IPS DF 4.7 (cell line): ENCODE measurements around the gene C20orf204.

Source experiments
- DNase-seq: peaks from one replicate; pipeline ENCODE4 v3.0.0-alpha.2; 2013; ENCODE audit warnings: low spot score; ENCODE audit errors: extremely low read depth

C20orf204 gene

DNA sequence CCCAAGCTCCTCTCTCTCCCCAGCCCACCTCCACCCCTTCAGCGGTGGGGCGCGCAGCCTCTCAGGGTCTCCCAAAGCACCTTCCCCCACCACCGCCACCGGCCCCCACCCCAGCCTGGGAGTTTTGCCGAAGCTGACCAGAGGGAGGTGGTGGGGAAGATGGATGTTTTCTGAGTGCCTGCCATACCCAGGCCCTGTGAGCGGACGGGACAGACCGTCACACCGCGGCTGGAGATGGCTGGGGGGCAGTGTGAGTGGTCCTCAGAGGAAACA lies 5.7 kb downstream of the C20orf204 start:
- DNase-seq: no peak

- DNase-seq: no peak
Observed at GRCh38 chr20:64042054-64042781, 6.2 kb downstream of the C20orf204 start.

DNA sequence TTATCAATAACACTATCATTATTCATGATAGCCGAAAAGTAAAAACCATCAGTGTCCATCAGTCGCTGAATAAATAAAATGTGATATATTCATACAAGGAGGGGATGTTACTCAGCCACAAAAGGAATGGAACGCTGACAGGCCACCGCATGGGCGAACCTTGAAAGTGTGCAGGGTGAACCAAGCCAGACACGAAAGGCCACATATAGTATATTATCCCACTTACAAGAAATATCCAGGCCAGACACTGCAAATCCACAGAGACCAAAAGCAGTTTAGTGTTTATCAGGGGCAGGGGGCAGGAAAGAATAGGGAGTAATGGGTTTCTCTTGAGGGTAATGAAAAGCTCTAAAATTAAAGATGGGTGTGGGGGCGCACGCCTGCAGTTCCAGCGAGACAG lies 7.8 kb downstream of the C20orf204 start:
- DNase-seq: no peak

- DNase-seq: no peak
Observed at GRCh38 chr20:64044484-64045247, 8.7 kb downstream of the C20orf204 start.

DNA sequence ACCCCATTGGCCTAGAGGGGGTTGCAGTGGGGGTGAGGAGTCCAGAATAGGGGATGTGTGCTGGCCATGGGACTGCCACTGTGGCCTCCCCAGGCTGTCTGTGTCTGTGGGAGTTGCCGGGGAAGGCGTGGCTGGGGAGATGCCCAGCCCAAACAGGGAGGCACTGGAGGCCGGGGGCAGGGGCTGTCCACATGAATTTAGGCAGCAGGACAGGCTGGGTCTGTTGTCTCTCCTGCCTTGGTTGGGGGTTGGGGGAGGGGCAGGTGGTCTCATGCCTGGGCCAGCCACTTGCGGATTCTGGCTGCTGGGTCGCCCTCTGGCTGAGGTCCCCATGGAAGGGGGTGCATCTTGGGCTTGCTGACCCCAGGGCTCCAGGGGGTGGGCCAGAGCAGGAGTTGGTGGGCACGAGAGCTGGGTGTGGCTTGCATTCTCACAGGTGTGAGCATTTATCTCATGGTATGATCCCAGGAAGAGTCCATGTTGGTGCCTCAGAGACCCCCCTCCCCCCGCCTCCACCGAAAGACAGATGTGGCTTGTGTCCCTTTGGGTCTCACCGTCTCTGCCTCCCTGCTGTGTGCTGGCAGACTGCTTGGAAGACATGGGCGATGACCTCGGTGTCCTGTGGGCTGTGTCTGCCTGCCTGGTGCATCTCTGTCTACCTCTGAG lies 9.5 kb downstream of the C20orf204 start:
- DNase-seq: no peak

DNA sequence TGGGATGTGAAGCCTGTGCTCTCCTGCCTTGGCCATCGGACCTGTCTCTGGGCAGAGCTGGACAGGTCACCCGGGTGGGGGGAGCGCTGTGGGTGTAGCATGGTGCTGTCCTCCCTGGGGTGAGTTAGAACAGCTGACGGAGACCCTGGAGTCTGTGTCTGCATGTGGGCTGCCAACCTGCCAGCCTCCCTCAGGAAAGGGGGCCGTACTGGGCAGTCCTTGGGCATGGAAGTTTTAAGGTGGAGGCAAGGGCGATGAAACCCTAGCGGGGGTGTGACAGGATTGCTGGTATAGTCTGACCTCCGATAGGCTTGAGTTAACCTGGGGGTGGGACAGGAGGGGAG lies 11.0 kb downstream of the C20orf204 start:
- DNase-seq: no peak

GRCh38 chr20:64047968-64048401 lies 12.0 kb downstream of the C20orf204 start:
- DNase-seq: no peak

DNA sequence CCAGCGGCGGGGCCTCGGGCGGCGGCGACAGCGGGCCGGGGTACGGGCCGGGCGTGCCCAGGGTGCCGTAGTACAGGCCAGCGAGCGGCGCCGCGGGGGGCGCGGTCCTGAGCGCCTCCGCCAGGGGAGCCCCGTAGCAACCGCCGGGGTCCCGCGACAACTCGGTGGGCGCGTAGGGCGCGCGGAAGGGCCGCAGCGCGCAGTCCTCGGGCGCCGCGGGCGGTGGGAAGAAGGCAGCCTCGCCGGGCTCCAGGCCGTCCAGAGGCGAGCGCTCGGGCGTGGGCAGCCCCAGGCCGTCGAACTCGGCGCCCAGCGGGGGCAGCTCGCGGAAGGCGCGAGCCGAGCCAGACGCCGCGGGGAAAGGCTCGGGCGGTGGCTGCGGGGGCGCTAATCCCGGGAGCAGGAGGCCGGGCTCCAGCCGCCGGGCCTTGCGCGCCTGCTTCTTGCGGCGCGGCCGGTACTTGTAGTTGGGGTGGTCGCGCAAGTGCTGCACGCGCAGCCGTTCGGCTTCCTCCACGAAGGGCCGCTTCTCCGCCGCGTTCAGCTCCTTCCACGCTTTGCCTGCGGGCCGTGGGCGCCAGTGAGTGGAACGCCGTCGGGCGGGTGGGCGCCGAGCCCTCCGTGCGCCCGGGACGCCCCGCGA lies 12.5 kb downstream of the C20orf204 start:
- no peak for DNase-seq

- no peak for DNase-seq
Observed at GRCh38 chr20:64049060-64049877, 13.3 kb downstream of the C20orf204 start, which contains the start of gene SOX18. Gene SOX18 (minus strand): TSS chr20:64049639. CDS start chr20:64049516, 123 bp downstream.

- DNase-seq: no peak
Observed at GRCh38 chr20:64049878-64050260, 13.9 kb downstream of the C20orf204 start.

- no peak for DNase-seq
Observed at GRCh38 chr20:64050261-64051032, 14.5 kb downstream of the C20orf204 start.

DNA sequence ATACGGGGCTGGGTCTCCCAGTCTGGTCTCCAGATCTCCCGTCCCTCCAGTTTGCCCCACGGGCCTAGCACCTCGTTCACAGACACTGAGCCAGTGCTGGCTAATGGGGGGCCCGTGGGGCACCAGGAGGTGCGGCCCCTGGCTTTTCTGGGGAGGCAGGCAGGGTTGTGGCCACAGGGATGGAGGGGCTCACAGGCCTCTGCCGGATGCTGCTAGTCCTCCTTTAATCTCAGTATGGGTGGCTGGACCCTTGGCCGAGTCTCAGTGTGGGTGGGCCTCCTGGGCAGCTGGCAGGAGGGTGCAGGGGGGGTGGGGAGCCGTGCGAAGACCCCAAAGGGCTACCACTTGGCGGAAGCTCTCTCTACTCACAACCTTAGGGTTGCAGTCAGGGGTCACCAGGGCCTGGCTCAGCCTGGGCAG lies 15.1 kb downstream of the C20orf204 start:
- no peak for DNase-seq

DNA sequence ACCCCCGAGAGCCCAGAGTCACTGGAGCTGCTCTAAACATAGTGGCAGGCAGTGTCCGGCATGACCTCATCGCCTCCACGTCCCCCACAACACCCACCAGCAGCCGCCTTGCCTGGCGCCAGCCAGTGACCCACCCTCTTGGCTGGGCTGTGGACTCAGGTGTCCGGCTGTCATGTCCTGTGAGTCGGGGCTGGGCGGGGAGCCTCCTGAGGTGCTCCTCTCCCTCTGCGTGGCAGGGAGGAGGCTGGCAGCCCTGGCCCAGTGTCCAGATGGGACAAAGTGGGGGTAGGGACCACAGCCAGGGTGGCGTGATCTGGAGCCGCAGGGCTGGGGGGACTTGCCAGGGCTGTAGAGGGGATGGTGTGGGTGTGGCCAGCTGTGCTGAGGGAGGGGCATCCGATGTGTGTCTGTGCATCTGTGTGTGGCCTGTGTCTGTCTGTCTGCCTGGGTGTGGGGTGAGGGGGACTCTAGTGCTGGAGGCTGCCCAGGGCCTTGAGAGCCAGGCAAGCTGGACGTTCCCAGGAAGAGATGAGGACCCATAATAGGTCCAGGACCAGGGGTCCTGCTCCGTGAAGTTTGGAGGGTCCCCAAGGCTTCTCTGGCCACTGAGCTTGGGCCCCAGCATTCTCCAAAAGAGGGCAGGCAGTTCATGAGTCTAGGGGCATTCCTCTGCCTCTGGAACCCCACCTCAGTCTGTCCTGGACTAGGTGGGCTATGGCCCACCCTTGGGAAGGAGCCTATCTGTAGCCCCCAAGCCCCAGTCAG lies 15.8 kb downstream of the C20orf204 start:
- no peak for DNase-seq

DNA sequence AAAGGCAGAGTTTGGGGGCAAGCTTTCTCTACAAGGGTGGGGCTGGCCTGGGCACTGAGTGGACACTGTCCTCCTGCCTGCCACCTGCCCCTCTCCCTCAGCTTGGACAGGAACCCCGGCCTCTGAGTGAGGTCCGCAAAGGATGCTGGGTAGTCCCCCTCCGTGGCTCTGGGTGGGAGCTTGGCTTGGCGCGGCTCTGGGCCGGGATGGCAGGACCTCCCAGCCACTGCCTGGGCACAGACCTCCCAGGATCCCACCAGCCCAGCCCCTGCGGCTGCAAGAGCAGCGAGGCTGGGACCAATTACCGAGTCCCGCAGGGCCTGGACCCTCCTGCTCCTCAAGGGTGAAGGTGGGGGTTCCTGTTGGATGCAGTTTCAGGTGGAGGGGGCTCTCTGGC lies 16.3 kb downstream of the C20orf204 start:
- DNase-seq: no peak

DNA sequence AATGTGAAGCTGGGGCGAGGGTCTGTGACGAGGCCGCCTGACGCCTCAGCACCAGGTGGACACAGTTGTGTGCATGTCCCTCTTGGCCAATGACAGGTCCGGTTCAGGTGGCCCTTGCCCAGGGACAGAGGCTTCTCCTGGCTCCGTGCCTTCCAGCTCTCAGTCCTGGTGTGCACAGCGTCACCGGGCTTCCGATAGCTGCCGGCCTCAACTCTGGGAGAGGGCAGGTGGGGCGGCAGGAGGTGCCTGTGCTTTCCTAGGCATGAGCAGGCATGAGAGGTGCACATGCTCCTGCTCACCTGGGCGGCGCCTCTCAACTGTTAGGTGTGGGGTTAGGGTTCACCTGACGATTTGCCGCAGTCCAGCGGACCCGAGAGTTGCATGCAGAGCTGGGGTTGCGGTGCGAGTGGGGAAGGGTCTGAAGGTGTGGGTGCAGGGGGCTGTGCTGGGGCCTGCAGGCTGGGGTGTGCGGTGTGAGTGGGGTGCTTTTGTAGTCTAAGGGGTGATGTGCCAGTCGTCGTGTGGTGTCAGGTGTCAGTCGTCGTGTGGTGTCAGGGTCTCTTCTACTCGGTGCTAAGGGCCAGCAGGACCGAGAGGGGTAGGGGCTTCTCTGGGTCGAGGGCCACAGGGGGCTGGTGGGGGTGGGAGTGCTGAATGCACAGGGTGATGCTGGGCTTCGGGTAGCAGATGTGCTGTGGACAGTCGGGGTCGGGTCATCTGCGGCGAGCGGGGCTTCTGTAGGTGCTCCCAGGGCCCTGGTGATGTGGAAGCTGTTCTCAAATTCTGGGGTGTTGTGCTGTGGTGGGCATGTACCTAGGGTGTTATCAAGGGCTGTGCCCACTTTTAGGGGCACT lies 17.2 kb downstream of the C20orf204 start:
- DNase-seq: no peak

DNA sequence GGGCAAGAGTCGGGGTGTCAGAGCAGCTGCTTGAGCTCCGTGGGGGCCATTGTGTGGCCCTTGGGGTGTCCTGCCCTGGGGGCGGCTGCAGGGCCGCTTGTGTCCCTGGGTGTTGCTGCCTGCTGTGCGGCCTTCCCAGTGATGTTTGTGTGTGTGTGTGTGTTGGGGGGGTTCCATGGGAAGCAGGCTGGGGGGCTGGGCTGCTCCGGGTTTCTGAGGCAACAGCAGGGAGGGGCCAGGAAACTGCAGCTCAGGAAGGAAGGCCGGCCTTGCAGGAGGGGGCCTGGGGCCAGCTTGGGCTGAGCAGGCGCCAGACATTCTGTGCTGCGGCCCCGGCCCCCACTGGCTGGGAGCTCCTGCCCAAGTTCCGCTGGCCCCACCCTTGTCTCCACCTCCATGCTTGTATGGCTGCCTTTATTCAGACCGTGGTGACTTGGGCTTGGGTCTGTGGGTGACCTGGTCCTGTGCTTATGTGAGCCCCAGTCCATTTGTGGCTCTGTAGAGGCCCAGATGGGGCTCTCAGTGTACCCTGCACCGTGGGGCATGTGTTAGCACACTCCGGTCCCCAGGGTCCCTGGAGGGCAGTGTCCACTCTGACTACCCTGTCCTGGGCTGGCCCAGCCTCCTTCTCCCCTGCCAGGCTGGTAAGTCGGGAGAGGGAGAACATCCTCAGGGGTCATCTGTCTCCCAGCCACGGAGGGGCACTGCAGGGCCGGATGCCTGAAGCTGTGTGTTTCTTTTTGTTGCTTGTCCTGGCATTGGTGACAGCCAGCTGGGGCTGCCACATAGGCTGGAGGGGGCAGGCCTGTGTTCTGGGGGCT lies 18.1 kb downstream of the C20orf204 start:
- DNase-seq: no peak

DNA sequence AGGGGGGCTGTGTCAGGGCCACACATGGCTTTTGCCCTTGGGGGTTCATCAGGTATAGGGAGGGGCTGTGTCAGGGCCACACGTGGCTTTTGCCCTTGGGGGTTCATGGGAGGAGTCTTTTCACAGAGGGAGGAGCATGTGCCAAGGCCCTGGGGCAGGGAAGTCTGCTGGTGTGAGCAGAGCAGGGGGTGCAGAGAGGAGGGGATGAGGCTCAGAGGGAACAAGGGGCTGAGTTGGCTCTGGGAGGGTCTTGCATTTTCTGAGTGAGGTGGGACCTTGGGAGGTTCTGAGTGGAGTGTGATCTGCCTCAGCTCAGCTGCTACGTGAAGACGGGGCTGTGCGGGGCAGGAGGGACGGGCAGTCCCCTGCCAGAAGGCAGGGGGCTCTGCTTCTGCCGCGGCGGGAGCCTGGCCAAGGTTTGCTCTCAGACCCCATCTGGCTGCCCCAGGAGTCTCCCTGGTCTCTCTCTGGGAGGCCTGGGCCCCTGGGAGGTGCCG lies 19.5 kb downstream of the C20orf204 start:
- DNase-seq: no peak
